Tibial nerve (tissue), 4 donors: Measurements from ENCODE around the gene CLDN11. TPM values are rescaled to one million over a fixed set of nuclear protein-coding genes. Genes with fewer than 3 reads are reported as not detected.
A peak's percentile ranks its signal among the peaks of the same experiment; 100 is the strongest.

Experiments used
- DNase-seq, 2 donors: peaks; one replicate each; pipeline ENCODE4 v3.0.0-alpha.2; 2019; ENCODE audit warnings: low spot score in 2 of 2
- H3K27ac ChIP-seq, 4 donors: fragments of 200-600 bp; sonication (generic) in 3 of 4; one replicate each; pipeline ENCODE4 v1.5.1; 2017 to 2019; ENCODE audit warnings: mild to moderate bottlenecking in 1 of 4
- H3K27me3 ChIP-seq, 2 donors: fragments of 200-600 bp; sonication (generic) in 1 of 2; one replicate each; pipeline versions ENCODE4 v1.5.1 to v1.6.0; 2017 to 2019
- H3K36me3 ChIP-seq, 3 donors: fragments of 200-600 bp; sonication (generic); one replicate each; pipeline ENCODE4 v1.5.1; 2018 to 2019
- H3K4me1 ChIP-seq, 4 donors: fragments of 200-600 bp; sonication (generic) in 3 of 4; one replicate each; pipeline ENCODE4 v1.5.1; 2017 to 2019
- H3K4me3 ChIP-seq, 4 donors: fragments of 200-600 bp; sonication (generic) in 3 of 4; one replicate each; pipeline ENCODE4 v1.5.1; 2017 to 2019; ENCODE audit warnings: mild to moderate bottlenecking in 1 of 4, moderate library complexity in 1 of 4
- H3K9me3 ChIP-seq, 4 donors: fragments of 200-600 bp; sonication (generic) in 3 of 4; one replicate each; pipeline ENCODE4 v1.5.1; 2017 to 2019
- EP300 ChIP-seq, 2 donors: sonication (generic); formaldehyde crosslinking; IDR thresholded peaks; one replicate each; pipeline ENCODE4 v1.6.1; 2017; ENCODE audit warnings: antibody characterized with exemption in 2 of 2, mild to moderate bottlenecking in 1 of 2
- POLR2A ChIP-seq, 2 donors: fragments of 450-650 bp; IDR thresholded peaks; one replicate each; pipeline ENCODE4 v1.6.1; 2017; ENCODE audit warnings: antibody characterized with exemption in 2 of 2, mild to moderate bottlenecking in 2 of 2, moderate library complexity in 2 of 2
- WGBS, 2 donors: methylation state at CpG; one replicate each; pipeline ENCODE4 v1.1.5; 2018; 5-methylcytosine and 5-hydroxymethylcytosine counted together
- total RNA-seq, 4 donors: library from RNA; depleted of rRNA; stranded (reverse); fragments of >200 nt; gene quantifications; one replicate each; pipeline ENCODE4 v1.1.0, GENCODE V29; 2016
- TF ChIP-seq, protein P1 (sequence below), 5 experiments: fragments of 200-600 bp in 3 of 5; fragments of 450-650 bp in 2 of 5; sonication (generic) in 3 of 5; IDR thresholded peaks; one replicate each; pipeline ENCODE4 v1.5.1; 2016 to 2019; ENCODE audit warnings: antibody characterized with exemption in 5 of 5, mild to moderate bottlenecking in 3 of 5, moderate library complexity in 2 of 5

The CLDN11 gene
- total RNA-seq, 4 donors from 2014 or later: 32.0 to 65.1 (median 52.8) TPM

- no peak for DNase-seq
- no peak for TF ChIP-seq POLR2A (IDR thresholded peaks at IDR 0.05)
- TF ChIP-seq, protein P1, sequence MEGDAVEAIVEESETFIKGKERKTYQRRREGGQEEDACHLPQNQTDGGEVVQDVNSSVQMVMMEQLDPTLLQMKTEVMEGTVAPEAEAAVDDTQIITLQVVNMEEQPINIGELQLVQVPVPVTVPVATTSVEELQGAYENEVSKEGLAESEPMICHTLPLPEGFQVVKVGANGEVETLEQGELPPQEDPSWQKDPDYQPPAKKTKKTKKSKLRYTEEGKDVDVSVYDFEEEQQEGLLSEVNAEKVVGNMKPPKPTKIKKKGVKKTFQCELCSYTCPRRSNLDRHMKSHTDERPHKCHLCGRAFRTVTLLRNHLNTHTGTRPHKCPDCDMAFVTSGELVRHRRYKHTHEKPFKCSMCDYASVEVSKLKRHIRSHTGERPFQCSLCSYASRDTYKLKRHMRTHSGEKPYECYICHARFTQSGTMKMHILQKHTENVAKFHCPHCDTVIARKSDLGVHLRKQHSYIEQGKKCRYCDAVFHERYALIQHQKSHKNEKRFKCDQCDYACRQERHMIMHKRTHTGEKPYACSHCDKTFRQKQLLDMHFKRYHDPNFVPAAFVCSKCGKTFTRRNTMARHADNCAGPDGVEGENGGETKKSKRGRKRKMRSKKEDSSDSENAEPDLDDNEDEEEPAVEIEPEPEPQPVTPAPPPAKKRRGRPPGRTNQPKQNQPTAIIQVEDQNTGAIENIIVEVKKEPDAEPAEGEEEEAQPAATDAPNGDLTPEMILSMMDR (IDR thresholded peaks at IDR 0.05): no peak
- TF ChIP-seq EP300 (IDR thresholded peaks at IDR 0.05): no peak
- H3K9me3 ChIP-seq: no peaks in the 10 kb centered on the region
- peak overlapping the region in 3 of 4 donors; percentile 66 to 87 (median 86) for H3K27ac ChIP-seq
- H3K4me1 ChIP-seq: peaks cover 0 to 60% (median 10%) of the 10 kb centered on the region in 4 donors
- 75 to 80% methylated on average over 8 of the region's 8 CpGs for WGBS, 2 donors
- no peaks in the 10 kb centered on the region for H3K27me3 ChIP-seq
- peaks cover 0 to 6% (median 0%) of the 10 kb centered on the region in 3 donors for H3K36me3 ChIP-seq
- H3K4me3 ChIP-seq: no peak overlapping the region
Observed at GRCh38 chr3:170424879-170425278, 6.2 kb downstream of the CLDN11 start.

- H3K4me3 ChIP-seq: peak overlapping the region in 1 of 4 donors; percentile 22
Observed at GRCh38 chr3:170425491-170426239, 7.0 kb downstream of the CLDN11 start.

DNA sequence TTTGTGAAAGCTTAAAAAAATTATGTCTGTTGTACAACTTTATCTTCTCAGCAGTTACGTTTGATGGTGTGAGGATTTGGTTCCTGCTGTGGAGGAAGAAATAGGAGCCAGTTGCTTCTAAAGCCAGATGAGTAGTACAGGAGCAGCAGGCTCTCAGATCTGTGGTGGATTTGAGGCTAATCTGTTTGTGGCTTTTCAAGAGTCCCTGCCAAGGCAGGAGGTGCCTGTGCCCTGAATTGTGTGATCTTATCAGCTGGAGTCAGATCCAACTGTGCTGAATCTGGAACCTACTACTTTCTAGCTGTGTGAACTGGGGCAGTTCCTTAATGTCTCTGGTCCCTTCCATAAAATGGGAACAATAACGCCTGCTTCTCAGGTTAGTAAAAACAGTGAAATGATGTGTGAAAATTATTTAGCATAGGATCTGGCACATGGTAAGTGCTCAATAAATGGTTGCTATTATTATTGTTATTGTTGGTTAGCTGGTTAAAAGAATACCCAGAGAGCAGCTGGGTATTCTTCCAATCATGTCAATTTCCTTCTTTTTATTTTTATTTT lies 7.7 kb downstream of the CLDN11 start:
- H3K4me3 ChIP-seq: no peak overlapping the region
- peaks cover 0 to 53% (median 10%) of the 10 kb centered on the region in 4 donors for H3K4me1 ChIP-seq
- H3K9me3 ChIP-seq: no peaks in the 10 kb centered on the region
- peak overlapping the region; percentile 43 to 87 (median 76) for H3K27ac ChIP-seq
- H3K27me3 ChIP-seq: no peaks in the 10 kb centered on the region
- no peak for DNase-seq
- no peak for TF ChIP-seq EP300 (IDR thresholded peaks at IDR 0.05)
- TF ChIP-seq POLR2A (IDR thresholded peaks at IDR 0.05): no peak
- TF ChIP-seq, protein P1 (IDR thresholded peaks at IDR 0.05): no peak
- peaks cover 0 to 6% (median 0%) of the 10 kb centered on the region in 3 donors for H3K36me3 ChIP-seq
- 68 to 69% methylated on average over 2 of the region's 2 CpGs for WGBS, 2 donors

More at GRCh38 chr3:170425491-170426239, 7.0 kb downstream of the CLDN11 start:
- peak in 1 of 2 donors; percentile 36 for TF ChIP-seq POLR2A (IDR thresholded peaks at IDR 0.05)
- TF ChIP-seq, protein P1 (IDR thresholded peaks at IDR 0.05): no peak
- TF ChIP-seq EP300 (IDR thresholded peaks at IDR 0.05): peak in 1 of 2 donors; percentile 41
- H3K36me3 ChIP-seq: peaks cover 0 to 6% (median 0%) of the 10 kb centered on the region in 3 donors
- DNase-seq: no peak
- H3K9me3 ChIP-seq: no peaks in the 10 kb centered on the region
- H3K4me1 ChIP-seq: peaks cover 0 to 57% (median 10%) of the 10 kb centered on the region in 4 donors
- peak overlapping the region; percentile 43 to 87 (median 76) for H3K27ac ChIP-seq
- H3K27me3 ChIP-seq: no peaks in the 10 kb centered on the region
- 39 to 46% methylated on average over 11 of the region's 11 CpGs for WGBS, 2 donors

GRCh38 chr3:170428095-170428494 lies 9.4 kb downstream of the CLDN11 start:
- H3K27me3 ChIP-seq: no peaks in the 10 kb centered on the region
- H3K36me3 ChIP-seq: peaks cover 0 to 16% (median 0%) of the 10 kb centered on the region in 3 donors
- 79 to 85% methylated on average over 2 of the region's 2 CpGs for WGBS, 2 donors
- no peaks in the 10 kb centered on the region for H3K9me3 ChIP-seq
- peaks cover 0 to 45% (median 10%) of the 10 kb centered on the region in 4 donors for H3K4me1 ChIP-seq
- no peak for DNase-seq
- TF ChIP-seq EP300 (IDR thresholded peaks at IDR 0.05) (no peak), POLR2A (IDR thresholded peaks at IDR 0.05) (no peak)
- TF ChIP-seq, protein P1 (IDR thresholded peaks at IDR 0.05): no peak
- peak overlapping the region in 2 of 4 donors; percentile 1 to 65 for H3K27ac ChIP-seq
- H3K4me3 ChIP-seq: no peak overlapping the region

GRCh38 chr3:170429050-170429449 lies 10.4 kb downstream of the CLDN11 start:
- 44 to 53% methylated on average over 1 of the region's 1 CpG for WGBS, 2 donors
- peaks cover 0 to 15% (median 0%) of the 10 kb centered on the region in 3 donors for H3K36me3 ChIP-seq
- no peaks in the 10 kb centered on the region for H3K9me3 ChIP-seq
- TF ChIP-seq EP300 (IDR thresholded peaks at IDR 0.05): no peak
- no peak for TF ChIP-seq POLR2A (IDR thresholded peaks at IDR 0.05)
- TF ChIP-seq, protein P1 (IDR thresholded peaks at IDR 0.05): no peak
- H3K27ac ChIP-seq: peak overlapping the region in 2 of 4 donors; percentile 65 to 66
- peaks cover 0 to 43% (median 10%) of the 10 kb centered on the region in 4 donors for H3K4me1 ChIP-seq
- no peak overlapping the region for H3K4me3 ChIP-seq
- no peak for DNase-seq
- no peaks in the 10 kb centered on the region for H3K27me3 ChIP-seq
